K562 (cell line): ENCODE results near the gene METTL2B.
"Not testable (repeated sequence)": the region's sequence is repeated elsewhere in the genome, so short reads cannot be mapped to it uniquely, and the experiment has no call there.

Experiments used
- ARID3A ChIP-seq: IDR thresholded peaks from 2 replicates; pipeline ENCODE4 v1.6.1; 2012; ENCODE audit warnings: low read depth, low read length, improper control_type of control experiment, borderline replicate concordance
- ELK1 ChIP-seq: sonication (generic); formaldehyde crosslinking; IDR thresholded peaks from 2 replicates; pipeline ENCODE4 v1.8.1; 2022; ENCODE audit warnings: missing genetic modification reagents
- GATA2 ChIP-seq: sonication (generic); formaldehyde crosslinking; IDR thresholded peaks from 2 replicates; pipeline ENCODE4 v1.4.0; 2020; ENCODE audit warnings: mild to moderate bottlenecking, missing genetic modification reagents
- SFPQ ChIP-seq: fragments of 200-400 bp; formaldehyde crosslinking; IDR thresholded peaks from 2 replicates; pipeline ENCODE4 v1.6.1; 2017; ENCODE audit warnings: mild to moderate bottlenecking, low read depth, low read length, moderate library complexity
- TAF1 ChIP-seq: IDR thresholded peaks from 2 replicates; pipeline ENCODE4 v1.6.1; 2011; ENCODE audit warnings: mild to moderate bottlenecking, low read length, moderate library complexity; ENCODE audit not compliant: insufficient read depth, control insufficient read depth, severe bottlenecking; ENCODE audit errors: extremely low read depth
- ZNF77 ChIP-seq: fragments of 250-450 bp; sonication (Bioruptor Pico); IDR thresholded peaks from 2 replicates; pipeline ENCODE4 v1.5.0; 2020

- not testable (repeated sequence) for TF ChIP-seq ARID3A; GATA2 (CRISPR knock-in tag); SFPQ; ELK1 (CRISPR knock-in tag); TAF1; ZNF77 (CRISPR knock-in tag)
Observed at GRCh38 chr7:128477336-128477690, 765 bp downstream of the METTL2B start.
